K562 (cell line): ENCODE measurements around the gene ABCA3. TPM values are rescaled to one million over a fixed set of nuclear protein-coding genes. Genes with fewer than 3 reads are reported as not detected.

Source experiments
- BRF1 ChIP-seq: IDR thresholded peaks from 3 replicates; pipeline ENCODE4 v1.6.1; 2011; ENCODE audit warnings: borderline replicate concordance, mild to moderate bottlenecking; ENCODE audit not compliant: insufficient read length; ENCODE audit errors: extremely low read depth
- BRF2 ChIP-seq: IDR thresholded peaks from 3 replicates; pipeline ENCODE4 v1.6.1; 2011; ENCODE audit warnings: borderline replicate concordance, mild to moderate bottlenecking; ENCODE audit not compliant: insufficient read length, insufficient read depth
- CBX1 ChIP-seq: sonication (generic); IDR thresholded peaks from 2 replicates; pipeline ENCODE4 v1.6.1; 2016; ENCODE audit warnings: antibody characterized with exemption, low read depth, mild to moderate bottlenecking
- CREM ChIP-seq: IDR thresholded peaks from 2 replicates; pipeline ENCODE4 v1.6.1; 2014; ENCODE audit warnings: antibody characterized with exemption, low read depth
- CTCFL ChIP-seq: IDR thresholded peaks from 2 replicates; pipeline ENCODE4 v1.6.1; 2011; ENCODE audit warnings: borderline replicate concordance, low read depth, mild to moderate bottlenecking, moderate library complexity, low read length; ENCODE audit not compliant: insufficient read depth, poor library complexity, severe bottlenecking
- DACH1 ChIP-seq: fragments of 450-650 bp; IDR thresholded peaks from 2 replicates; pipeline ENCODE4 v1.6.1; 2018; ENCODE audit not compliant: partially characterized antibody
- DEAF1 ChIP-seq: fragments of 450-650 bp; formaldehyde crosslinking; IDR thresholded peaks from 2 replicates; pipeline ENCODE4 v1.4.0; 2020; ENCODE audit warnings: mild to moderate bottlenecking, moderate library complexity
- FOXP1 ChIP-seq: sonication (generic); formaldehyde crosslinking; IDR thresholded peaks from 2 replicates; pipeline ENCODE4 v1.8.0; 2022; ENCODE audit warnings: mild to moderate bottlenecking, missing genetic modification reagents
- HNRNPL ChIP-seq: fragments of 200-400 bp; formaldehyde crosslinking; IDR thresholded peaks from 2 replicates; pipeline ENCODE4 v1.6.1; 2017; ENCODE audit warnings: low read depth, mild to moderate bottlenecking, low read length
- MBD1 ChIP-seq: fragments of 250-450 bp; sonication (Bioruptor Pico); IDR thresholded peaks from 2 replicates; pipeline ENCODE4 v1.8.0; 2022; ENCODE audit warnings: inconsistent platforms
- NR2C2 ChIP-seq, 2 experiments: fragments of 200-800 bp in 1 of 2; sonication (Bioruptor generic) in 1 of 2; sonication (generic) in 1 of 2; formaldehyde crosslinking in 1 of 2; IDR thresholded peaks; 2 replicates each; pipeline versions ENCODE4 v1.6.1 to v1.8.0; 2016 to 2022; ENCODE audit warnings: mild to moderate bottlenecking in 1 of 2, missing compliant biosample characterization in 1 of 2, missing genetic modification characterization in 1 of 2, missing genetic modification reagents in 1 of 2
- PTBP1 ChIP-seq: fragments of 200-400 bp; formaldehyde crosslinking; IDR thresholded peaks from 2 replicates; pipeline ENCODE4 v1.6.1; 2017; ENCODE audit warnings: low read depth, low read length
- SIN3B ChIP-seq: fragments of 450-650 bp; IDR thresholded peaks from 2 replicates; pipeline ENCODE4 v1.6.1; 2017; ENCODE audit warnings: low read depth, mild to moderate bottlenecking, moderate library complexity
- STAG1 ChIP-seq: sonication (generic); formaldehyde crosslinking; IDR thresholded peaks from 2 replicates; pipeline ENCODE4 v1.5.0; 2020; ENCODE audit warnings: missing genetic modification reagents, borderline replicate concordance
- ZC3H11A ChIP-seq: IDR thresholded peaks from 2 replicates; pipeline ENCODE4 v1.6.1; 2012; ENCODE audit warnings: low read depth, low read length, improper control_type of control experiment
- ZNF23 ChIP-seq: fragments of 250-450 bp; sonication (Bioruptor Pico); IDR thresholded peaks from 2 replicates; pipeline ENCODE4 v1.4.0; 2020; ENCODE audit warnings: mild to moderate bottlenecking
- ZNF239 ChIP-seq: fragments of 250-450 bp; sonication (Bioruptor Pico); IDR thresholded peaks from 2 replicates; pipeline ENCODE4 v1.4.0; 2020; ENCODE audit warnings: mild to moderate bottlenecking
- ZNF41 ChIP-seq: fragments of 250-450 bp; sonication (Bioruptor Pico); conservative IDR thresholded peaks from 2 replicates; pipeline ENCODE4 v1.4.0; 2020; ENCODE audit warnings: mild to moderate bottlenecking
- ZNF444 ChIP-seq: fragments of 250-450 bp; sonication (Bioruptor Pico); IDR thresholded peaks from 2 replicates; pipeline ENCODE4 v1.4.0; 2020; ENCODE audit warnings: mild to moderate bottlenecking, moderate library complexity
- ZNF764 ChIP-seq: fragments of 250-450 bp; sonication (Bioruptor Pico); IDR thresholded peaks from 2 replicates; pipeline ENCODE4 v1.4.0; 2020; ENCODE audit warnings: low read depth, mild to moderate bottlenecking, moderate library complexity
- ZNF778 ChIP-seq: fragments of 450-650 bp; formaldehyde crosslinking; IDR thresholded peaks from 2 replicates; pipeline ENCODE4 v1.4.0; 2020; ENCODE audit warnings: mild to moderate bottlenecking, moderate library complexity
- polyA plus RNA-seq, 8 experiments: library from polyadenylated mRNA; depleted of rRNA in 4 of 8; stranded (reverse) in 5 of 8; unstranded in 3 of 8; fragments of >200 nt; fragmentation: Nextera tagmentation in 2 of 8; fragmentation: Illumina TruSeq in 1 of 8; extraction: Ambion mirVana in 2 of 8; extraction: Trizol in 1 of 8; gene quantifications; 2 replicates each; pipeline versions ENCODE4 v1.2.1 to v1.2.3, GENCODE V29; 2011 to 2014; ENCODE audit warnings: inconsistent platforms in 1 of 8, missing spikeins in 1 of 8
- total RNA-seq, 7 experiments: library from RNA; depleted of rRNA in 6 of 7; stranded (reverse); fragments of >200 nt in 6 of 7; fragmentation: Illumina TruSeq in 2 of 7; extraction: Trizol in 2 of 7; gene quantifications; 2 replicates each; pipeline versions ENCODE4 v1.2.1 to v1.2.3, GENCODE V29; 2011 to 2021; ENCODE audit warnings: low replicate concordance in 1 of 7

ABCA3 gene
- total and polyA plus RNA-seq, 9 of the 15 experiments (the other 6 are each of a cell fraction or from before 2014, with no cell fraction given), result 0.66 to 23.7 (median 6.9) TPM

GRCh38 chr16:2339521-2340484 lies 725 bp downstream of the ABCA3 start (continued):
- TF ChIP-seq NR2C2 (CRISPR knock-in tag; IDR thresholded peaks at IDR 0.05) (no peak), NR2C2 (tag; IDR thresholded peaks at IDR 0.05) (no peak), CTCFL (no peak), DEAF1 (CRISPR knock-in tag) (no peak), ZNF764 (CRISPR knock-in tag) (no peak), CREM (peak; percentile 23; the same call in 1 of the 2 replicates), ZNF23 (CRISPR knock-in tag) (no peak), ZNF444 (CRISPR knock-in tag) (no peak), SIN3B (no peak), PTBP1 (no peak), STAG1 (0 out of 2 replicates have a peak, but pooled peaks have one; percentile 19), DACH1 (no peak), BRF2 (no peak), HNRNPL (no peak), FOXP1 (peak; percentile 34; the same call in 1 of the 2 replicates), ZNF41 (no peak), ZC3H11A (no peak), MBD1 (CRISPR knock-in tag) (no peak), CBX1 (peak; percentile 27; the same call in 1 of the 2 replicates), ZNF239 (CRISPR knock-in tag) (no peak), BRF1 (no peak), ZNF778 (CRISPR knock-in tag) (no peak)
